ENCODE results near the gene SPON1.
A peak's percentile ranks its signal among the peaks of the same experiment; 100 is the strongest.
"Not testable (repeated sequence)": the region's sequence is repeated elsewhere in the genome, so short reads cannot be mapped to it uniquely, and the experiment has no call there.

The SPON1 gene

DNA sequence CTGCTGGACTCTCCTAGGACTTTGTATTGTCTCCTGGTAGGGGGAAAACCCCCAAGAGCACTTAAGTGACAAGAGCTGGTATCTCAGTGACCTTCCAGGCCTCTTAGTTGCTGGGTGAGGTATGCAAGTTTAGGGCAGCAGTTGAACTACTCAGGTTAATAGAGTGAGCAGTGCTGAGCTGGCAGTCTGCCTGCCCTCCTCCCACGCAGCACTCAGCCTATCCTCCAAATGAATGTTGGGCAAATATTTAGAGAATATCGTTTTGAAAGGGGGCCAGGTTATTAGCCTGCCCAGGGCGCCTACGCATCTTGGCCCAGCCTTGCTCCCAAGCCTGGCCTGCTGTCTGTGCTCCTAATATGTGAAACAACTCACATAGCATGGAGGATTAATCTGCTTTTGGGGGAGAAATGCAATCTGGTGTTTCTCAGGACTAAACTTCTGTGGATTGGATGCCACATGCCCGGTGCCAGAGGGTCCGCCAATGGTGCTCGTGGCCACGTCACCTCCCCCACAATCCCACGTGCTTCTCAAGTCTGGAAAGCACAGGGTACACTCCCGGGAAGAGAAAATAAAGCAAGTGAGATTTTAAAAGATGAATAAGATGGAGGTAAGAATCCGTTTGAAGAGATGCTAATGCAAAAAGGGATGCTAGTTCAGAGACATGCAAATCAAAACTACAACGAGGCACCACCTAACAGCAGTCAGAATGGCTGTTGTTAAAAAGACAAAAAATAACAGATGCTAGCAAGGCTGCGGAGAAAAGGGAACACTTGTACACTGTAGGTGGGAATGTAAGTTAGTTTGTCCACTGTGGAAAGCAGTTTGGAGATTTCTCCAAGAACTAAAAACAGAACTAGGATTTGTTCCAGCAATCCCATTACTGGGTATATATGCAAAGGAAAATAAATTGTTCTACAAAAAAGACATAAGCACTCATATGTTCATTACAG lies 67.7 kb downstream of the SPON1 start:
- no peak overlapping the region for H3K4me3 ChIP-seq (replicated peaks in 1 of 2; ENCODE audit: low read depth in 2 of 2, low read length in 2 of 2)
- no peak for TF ChIP-seq CTCF (IDR thresholded peaks at IDR 0.05; ENCODE audit: low read depth, low read length)
- peak; percentile 31 to 91 for DNase-seq (ENCODE audit: low read depth in 2 of 2)

- H3K4me3 ChIP-seq (replicated peaks in 1 of 2; ENCODE audit: low read depth in 2 of 2, low read length in 2 of 2); DNase-seq (ENCODE audit: low read depth in 2 of 2): not testable (repeated sequence)
These were observed 73.0 kb downstream of the SPON1 start for GRCh38 chr11:14035526-14035925.

GRCh38 chr11:14036469-14036868 lies 73.9 kb downstream of the SPON1 start:
- no peak overlapping the region for H3K4me3 ChIP-seq (replicated peaks in 1 of 2; ENCODE audit: low read depth in 2 of 2, low read length in 2 of 2)
- DNase-seq (ENCODE audit: low read depth in 2 of 2): no peak
- TF ChIP-seq CTCF (IDR thresholded peaks at IDR 0.05; ENCODE audit: low read depth, low read length): no peak

DNA sequence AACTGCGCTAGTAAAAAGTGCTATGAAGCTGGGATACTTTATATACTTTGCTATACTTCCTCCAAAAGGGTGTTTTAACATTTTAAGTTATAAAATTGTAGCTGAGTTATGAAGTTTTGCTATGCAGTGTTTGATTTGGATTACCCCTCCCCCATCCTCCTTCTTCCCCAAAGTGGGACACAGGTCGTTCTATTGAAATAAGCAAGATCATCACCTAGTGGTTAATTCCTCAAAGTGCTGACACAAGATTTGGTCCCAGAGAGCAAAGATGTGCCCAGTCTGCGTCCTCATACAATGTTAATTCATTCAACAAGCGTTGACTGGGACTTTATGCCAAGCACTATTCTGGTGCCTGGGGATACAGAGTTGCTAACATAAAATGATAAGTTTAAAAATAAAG lies 78.5 kb downstream of the SPON1 start:
- no peak overlapping the region for H3K4me3 ChIP-seq (replicated peaks in 1 of 2; ENCODE audit: low read depth in 2 of 2, low read length in 2 of 2)
- TF ChIP-seq CTCF (IDR thresholded peaks at IDR 0.05; ENCODE audit: low read depth, low read length): no peak
- DNase-seq (ENCODE audit: low read depth in 2 of 2): peak in 1 of 2 donors; percentile 15

GRCh38 chr11:14041565-14041964 lies 79.0 kb downstream of the SPON1 start:
- TF ChIP-seq CTCF (IDR thresholded peaks at IDR 0.05; ENCODE audit: low read depth, low read length): no peak

DNA sequence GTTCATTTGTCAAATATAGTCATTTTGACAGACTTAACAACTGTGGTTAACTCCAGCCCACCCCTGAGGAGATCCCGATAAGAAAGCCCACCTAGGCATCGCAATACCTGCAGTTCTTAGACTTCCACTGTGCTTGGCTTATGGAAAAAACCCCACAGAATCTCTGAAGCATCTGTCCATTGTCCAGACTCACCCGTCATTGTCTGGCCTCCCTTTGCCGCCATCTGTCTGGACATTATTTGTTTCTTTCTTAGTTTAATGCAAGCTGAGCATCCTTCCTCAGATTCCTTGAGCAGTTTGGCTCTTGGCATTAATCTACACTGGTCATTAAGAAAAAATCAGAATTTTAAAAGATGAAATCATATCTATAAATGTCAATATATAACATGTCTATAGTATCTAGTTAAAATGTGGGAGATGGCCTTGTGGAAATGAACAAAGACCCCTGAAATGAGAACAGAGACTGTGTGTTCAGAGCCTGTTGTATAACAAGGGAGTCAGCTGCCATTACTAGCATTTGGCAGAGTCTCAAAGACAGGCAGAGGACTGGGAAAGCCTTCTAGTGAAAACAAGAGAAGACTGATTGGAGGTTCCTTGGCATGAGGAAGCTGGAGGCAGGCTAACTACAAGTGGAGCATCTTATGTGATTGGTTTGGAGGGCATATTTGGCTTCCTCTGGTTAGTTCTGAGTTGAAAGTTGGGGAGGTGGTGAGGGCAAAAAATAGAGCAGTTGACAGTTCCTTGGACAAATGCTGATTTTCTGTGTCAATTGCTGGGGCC lies 80.4 kb downstream of the SPON1 start:
- no peak overlapping the region for H3K4me3 ChIP-seq (replicated peaks in 1 of 2; ENCODE audit: low read depth in 2 of 2, low read length in 2 of 2)
- TF ChIP-seq CTCF (IDR thresholded peaks at IDR 0.05; ENCODE audit: low read depth, low read length): no peak
- DNase-seq (ENCODE audit: low read depth in 2 of 2): no peak

More at GRCh38 chr11:14041565-14041964, 79.0 kb downstream of the SPON1 start:
- no peak for DNase-seq (ENCODE audit: low read depth in 2 of 2)
- no peak overlapping the region for H3K4me3 ChIP-seq (replicated peaks in 1 of 2; ENCODE audit: low read depth in 2 of 2, low read length in 2 of 2)

- no peak for DNase-seq (ENCODE audit: low read depth in 2 of 2)
- TF ChIP-seq CTCF (IDR thresholded peaks at IDR 0.05; ENCODE audit: low read depth, low read length): no peak
- H3K4me3 ChIP-seq (replicated peaks in 1 of 2; ENCODE audit: low read depth in 2 of 2, low read length in 2 of 2): no peak overlapping the region
These were observed 82.4 kb downstream of the SPON1 start for GRCh38 chr11:14044916-14045315.

Measured in cardiac fibroblast (primary cell).